ENCODE results near the gene FRMPD4.

FRMPD4 gene

DNA sequence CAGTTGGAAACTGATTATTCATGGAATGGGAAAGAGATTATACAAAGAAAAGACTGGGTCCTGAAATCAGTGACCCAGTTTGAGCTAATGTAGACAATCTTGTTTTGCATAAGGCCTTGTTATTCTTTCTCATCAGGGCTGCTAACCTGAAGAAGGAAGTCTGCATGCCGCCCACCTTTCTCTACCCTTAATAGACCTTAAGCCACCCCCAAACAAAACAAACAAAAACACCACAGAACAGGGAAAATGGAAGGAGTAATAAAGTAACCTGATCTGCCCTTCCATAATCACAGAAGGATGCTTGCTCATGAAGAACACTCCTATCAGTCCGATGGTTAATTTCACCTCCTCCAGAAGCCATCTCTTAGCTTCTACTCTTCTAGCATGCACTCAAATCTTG, 288.1 kb downstream of the FRMPD4 start:
- no peak for DNase-seq

DNA sequence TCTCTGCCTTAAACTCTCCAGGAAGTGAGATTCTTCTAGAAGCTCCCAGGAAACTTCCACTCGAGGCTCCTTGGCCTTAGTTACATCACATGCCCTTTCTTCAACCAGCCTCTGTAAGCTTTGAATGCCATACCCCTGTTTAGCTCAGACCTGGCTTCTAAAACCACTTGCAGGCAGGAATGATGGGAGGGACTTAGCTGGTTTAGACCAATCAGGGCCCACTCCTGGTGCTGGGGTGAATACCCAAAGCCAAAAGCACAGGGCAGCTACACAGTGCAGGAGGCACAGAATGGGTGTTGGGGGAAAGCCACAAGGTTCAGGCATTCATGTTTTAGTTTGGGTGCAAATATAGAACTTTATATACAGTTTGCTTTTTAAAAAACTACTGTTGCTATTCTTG, 296.2 kb downstream of the FRMPD4 start:
- DNase-seq: no peak

DNA sequence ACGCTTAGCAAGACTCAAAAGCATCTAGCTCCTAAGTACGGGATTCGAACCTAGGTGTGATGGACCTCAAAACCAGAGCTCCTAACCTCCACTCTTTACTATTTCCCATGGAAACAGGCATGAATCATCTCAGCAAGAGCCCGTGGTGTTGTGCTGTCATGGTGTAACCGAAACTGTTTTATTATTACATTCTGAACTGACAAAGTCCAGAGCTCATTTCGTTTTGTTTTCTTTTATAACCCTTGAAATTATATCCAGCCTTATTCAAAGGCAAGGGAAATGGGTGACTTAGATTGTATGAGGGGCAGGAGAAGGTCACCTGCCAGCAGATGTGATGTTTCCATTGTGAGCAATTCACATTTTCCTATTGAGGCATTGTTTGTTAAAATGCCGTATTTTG, 301.1 kb downstream of the FRMPD4 start:
- no peak for DNase-seq

DNA sequence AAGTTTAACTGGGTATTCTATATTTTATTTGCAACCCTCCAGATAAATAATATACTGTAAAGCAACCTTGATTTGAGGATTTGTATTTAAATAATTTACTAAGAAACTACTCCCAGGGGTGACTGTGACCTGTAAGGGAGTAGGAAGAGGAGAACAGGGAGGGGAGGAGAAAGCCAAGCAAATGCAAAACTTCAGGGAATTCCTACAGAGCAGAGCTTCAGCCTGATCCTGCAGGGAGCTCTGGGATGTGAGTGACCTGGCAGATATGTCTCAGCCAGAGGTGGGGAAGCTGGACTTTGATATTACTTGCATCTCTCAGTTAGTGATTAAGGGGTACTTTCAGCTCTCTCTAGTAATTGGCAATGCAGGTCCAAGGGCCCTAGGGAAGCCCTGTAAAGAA, 302.0 kb downstream of the FRMPD4 start:
- DNase-seq: no peak

DNA sequence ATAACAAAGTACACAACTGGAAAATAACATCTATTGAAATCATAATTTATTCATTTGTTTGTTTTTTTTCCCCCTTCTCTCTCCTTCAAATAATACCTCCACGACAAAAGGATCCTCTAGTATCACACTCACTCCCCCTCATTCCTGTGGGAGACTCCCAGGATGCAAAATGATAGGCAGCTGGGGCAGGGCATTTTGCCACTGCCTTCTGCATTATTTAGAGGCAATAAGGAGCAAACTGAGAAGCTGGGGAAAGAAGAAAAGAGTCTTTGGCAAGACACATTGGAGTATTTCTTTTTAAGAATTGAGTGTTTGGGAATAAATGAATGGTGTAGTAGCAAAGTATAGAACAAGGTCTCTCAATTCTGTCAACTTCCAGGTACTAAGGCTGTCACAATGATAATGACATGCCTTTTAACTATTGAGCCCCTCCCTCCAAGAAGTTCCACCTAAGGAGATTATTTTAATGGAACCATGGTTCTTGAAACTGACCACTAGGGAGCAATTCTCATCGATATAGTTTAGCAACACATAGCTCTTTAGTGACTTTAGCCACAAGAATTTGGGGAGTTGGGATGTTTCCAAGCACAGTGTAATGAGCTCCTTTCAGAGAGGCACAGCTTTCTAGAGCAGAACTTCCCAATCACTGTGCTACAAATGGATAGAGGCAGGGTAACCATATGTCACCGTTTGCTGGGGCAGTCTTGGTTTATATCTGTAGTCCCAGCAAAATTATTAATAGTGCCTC, 303.3 kb downstream of the FRMPD4 start:
- no peak for DNase-seq

DNA sequence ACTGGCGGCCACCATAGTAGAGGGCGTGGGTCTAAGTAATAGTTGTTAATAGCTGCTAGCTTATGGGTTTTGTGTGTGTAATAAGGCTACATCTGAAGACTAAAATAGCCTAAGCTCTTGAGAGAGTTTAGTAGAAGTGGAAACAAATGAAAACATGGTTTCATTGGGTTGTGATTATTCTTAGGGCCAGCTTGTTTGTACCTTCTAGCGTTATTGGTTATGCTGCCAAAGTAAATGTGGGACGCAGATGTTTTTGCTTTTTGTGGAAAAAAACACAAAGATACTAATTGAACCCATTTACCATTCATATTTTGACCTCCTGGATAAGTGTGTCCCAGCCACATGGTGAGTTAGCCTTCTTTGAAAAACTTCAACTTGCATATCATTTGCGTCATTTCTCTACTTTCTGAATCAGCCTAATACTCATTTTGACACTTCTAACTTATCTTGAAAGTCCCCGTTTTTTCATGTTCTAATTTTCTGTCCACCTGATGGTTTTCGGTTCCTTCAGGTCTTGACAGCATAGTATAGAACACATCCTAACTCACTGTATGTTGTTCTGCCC, 305.3 kb downstream of the FRMPD4 start:
- no peak for DNase-seq

DNA sequence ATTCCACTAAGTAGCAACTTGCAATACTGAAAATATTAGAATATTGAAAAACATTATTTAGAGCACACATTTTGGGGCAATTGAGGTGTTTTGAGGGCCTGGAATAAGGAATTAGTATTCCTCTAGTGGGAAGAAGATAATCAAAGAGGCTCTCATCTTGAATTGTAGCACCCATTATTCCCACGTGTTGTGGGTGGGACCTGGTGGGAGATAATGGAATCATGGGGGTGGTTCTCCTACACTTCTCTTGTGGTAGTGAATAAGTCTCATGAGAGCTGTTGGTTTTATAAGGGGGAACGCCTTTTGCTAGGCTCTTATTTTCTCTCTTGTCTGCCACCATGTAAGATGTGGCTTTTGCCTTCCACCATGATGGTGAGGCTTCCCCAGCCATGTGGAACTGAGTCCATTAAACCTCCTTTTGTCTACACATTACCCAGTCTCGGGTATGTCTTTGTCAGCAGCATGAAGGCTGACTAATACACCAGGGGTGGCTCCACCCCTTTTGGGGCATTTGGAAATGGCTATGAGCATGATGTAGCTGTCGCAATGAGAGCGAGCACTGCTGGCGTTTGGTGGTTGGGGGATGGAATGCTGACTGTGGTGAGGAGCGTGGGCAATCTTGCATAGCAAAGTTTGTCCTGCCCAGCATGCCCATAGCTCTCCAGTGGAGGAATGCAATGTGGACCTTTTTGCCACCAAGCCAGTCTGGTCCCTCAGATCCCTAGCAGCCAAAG, 308.2 kb downstream of the FRMPD4 start:
- DNase-seq: no peak

DNA sequence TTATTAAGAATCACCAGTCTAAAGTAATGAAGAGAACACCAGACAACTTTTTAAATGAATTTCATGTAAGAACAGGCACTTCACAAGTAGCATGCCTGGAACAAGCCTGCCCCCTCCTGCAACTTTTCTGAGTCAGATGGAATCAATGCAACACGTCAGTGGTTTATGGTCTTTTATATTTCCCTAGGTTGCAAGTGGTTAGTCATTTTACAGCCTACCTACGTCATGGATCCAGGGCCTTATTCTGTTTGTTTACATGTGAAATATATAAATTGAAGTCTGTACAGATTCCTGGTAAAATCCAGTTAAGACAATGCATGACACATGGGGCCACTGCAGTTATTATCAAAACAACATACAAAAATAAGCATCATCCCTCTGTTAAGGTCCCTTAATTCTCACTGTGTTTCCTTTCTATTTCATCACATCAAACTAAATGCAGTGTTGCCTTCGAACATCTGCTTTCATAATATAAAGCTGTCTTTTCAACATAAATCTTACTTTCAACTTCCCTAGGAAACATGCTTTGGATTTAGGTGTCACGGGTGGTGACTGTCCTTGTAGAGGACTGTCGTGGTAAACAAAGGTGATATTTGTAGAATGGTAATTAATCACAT, 309.3 kb downstream of the FRMPD4 start:
- no peak for DNase-seq

DNA sequence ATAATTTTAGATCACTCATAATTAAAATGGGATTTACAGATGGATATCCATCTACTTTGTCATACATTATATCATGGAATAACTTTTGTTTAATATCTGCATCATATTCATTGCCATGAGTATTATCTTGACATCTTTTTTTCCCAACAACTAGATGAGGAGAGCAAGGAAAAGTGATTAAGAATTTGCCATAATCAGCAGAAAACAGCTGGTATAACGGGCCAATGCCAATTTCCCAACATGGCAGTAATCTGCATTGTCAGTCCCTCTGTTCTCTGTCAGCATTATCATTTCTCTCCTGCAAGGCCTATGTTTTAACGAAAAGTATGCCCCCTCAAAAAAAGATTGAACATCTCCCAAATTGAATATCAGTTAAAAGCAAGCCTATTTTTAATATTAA, 314.0 kb downstream of the FRMPD4 start:
- no peak for DNase-seq

DNA sequence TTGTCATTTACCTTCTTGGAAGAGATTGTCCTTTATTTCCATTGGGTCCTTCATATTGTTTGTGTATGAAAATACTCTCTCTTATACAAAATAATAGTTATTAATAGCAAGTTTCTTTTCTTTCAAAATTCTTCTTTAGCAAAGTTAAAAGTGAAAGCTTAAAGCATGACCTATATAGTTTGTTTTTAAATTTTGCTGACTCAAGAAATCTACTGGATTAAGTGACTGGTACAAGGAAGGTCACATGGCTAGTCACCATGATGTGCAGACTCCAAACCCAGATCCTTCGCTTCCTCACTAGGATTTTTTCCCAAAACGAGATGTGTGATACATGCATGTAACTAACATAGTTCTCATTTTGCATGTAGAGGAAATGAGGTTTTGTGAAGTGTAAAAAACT, 322.7 kb downstream of the FRMPD4 start:
- DNase-seq: no peak

DNA sequence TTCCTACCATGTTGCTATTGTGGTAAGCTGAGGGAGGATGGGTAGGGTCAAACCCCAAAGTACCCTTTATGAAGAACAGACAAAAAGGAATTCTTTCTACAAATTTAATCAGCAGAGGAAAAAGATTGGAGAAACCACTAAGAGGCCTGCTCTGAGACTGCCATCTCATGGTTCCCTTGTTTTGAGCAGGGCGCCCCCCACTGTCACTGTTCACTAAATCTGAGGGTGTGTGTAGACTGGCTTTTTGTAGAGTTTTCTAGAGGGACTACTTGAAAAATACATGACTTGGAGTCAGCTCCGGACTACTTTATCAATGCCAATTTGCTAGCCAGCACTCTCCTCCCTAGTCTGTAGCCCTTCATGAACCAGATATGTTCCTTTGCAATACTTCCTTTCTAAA, 324.8 kb downstream of the FRMPD4 start:
- no peak for DNase-seq

DNA sequence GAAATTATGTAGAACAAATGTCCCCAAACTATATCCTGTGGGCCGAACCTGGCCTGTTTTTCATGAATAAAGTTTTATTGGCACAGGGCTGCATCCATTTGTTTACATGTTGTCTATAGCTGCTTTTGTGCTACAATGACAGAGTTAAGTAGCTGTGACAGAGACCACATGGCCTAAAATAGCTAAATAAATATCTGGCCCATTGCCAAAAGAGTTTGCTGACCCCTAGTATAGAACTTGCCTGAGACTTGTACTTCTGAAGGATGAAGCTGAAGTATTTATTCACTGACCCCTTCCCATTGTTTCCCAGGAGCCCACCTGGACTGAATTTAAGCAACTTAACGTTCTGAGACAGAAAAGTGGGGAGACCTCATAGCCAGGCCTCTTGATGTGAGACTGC, 325.6 kb downstream of the FRMPD4 start:
- no peak for DNase-seq

DNA sequence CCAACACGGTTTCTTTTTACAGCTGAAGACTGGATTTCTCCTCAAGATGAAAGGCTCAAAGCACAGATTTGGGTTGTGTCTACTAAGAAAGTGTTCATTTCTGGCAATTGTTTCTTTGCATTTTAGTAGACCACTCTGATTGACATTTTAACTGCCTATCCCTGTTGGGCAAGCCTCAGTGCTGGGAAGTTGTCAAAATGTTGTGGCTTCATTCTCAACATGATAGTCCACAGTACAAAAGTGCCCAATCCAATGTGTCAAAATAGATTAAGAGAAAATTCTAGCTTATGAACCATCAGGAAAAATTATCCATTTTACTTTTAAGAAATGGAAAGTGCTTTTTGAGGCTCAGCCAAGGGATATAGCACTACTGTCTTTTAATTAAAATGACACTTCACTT, 329.0 kb downstream of the FRMPD4 start:
- DNase-seq: no peak

DNA sequence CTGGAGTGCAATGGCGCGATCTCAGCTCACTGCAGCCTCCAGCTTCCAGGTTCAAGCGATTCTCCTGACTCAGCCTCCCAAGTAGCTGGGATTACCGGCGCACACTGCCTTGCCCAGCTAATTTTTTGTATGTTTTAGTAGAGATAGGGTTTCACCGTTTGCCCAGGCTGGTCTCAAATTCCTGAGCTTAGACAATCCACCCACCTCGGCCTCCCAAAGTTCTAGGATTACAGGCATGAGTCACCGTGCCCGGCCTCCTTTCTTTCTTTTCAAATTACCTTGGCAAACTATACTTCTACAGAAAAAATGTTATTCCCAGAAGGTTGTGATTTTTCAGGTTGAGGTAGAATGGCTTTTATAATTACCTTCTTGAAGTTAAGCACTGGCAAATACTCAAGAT, 331.0 kb downstream of the FRMPD4 start:
- no peak for DNase-seq

DNA sequence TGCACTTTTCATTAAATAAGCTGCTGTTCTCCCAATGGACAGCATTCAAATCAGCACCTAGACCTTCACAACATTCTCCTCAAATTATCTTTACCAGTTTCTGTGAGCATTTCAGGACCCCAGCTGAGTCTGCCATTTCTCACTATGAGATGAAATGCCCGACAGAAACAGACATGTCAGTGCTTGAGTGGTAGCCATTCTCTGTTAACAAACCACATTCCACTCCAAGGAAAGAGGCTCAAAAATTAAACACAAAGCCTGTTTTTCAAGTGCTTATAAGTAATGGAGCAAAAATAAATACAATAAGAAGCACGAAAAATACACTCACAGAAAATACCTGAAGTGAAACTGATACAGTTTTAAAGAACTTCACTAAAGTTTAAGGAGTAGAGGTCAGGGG, 332.8 kb downstream of the FRMPD4 start:
- DNase-seq: no peak

DNA sequence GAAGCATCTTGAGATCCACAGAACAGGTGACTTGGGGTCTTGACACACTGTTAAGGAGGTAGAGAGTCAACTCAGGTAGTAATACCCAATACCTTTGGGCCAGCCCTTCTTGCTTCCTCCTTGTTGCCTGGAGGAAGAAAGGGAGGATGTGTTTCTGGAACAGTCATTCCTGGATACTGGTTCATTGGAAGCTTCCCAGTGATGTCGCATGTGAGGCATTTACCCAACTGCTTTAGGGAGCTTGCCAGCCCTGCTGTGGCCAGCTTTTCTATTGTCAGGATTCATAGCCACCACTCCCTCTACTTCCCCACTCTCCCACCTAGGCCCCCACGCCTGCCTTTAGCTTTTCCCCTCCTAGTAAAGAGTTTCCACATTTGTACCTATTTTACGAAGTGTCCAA, 342.7 kb downstream of the FRMPD4 start:
- DNase-seq: no peak

DNA sequence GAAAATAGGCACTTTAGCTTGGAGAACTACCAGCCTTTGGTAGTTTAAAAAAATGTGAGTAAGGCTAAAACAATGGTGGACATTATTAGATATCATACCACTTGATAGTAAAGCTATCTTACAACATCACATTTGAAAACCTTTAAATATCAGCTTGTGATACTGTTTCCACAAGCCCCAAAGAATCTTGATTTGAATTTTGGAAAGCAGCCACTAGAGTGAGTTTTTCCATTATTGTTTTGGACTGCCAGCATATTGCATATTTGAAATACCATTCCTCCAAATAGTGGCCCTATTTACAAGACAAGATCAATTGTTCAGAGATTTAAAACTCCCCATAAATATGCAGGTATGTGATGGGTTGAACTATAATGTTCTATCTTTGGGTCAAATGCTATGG, 349.9 kb downstream of the FRMPD4 start:
- DNase-seq: no peak

DNA sequence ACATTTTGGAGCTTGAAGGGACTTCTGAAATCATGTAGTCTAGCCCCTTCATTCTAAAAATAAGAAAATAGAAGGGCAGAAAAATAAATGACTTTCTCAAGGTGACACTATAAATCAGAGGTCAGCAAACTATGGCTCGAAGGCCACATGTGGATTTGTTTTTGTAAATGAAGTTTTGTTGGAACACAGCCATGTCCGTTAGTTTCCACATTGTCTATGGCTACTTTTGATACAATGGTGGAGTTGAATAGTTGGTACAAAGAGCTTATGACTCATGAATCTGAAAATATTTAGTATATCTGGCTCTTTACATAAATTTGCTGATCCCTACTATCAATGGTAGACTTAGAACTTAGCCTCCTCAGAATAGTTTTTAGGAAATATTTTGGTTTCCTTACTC, 350.5 kb downstream of the FRMPD4 start:
- DNase-seq: no peak

DNA sequence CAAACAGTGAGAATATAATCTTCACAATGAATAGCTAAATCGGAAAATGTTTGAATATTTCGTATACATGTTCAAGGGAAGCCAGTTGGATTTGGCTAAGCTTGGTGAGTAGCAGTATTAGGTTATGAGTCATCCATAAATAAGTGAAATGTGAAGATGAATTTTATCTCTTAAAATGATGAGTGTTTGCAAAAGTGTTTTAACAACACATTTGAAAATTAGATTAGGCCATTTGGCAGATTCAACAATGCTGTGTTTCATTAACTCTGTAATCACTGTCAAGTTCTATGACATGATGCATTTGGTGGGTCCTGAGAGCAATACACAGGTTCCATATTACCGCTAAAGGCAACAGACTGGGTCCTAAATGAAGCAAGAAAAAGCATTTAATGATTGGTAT, 351.1 kb downstream of the FRMPD4 start:
- DNase-seq: no peak

DNA sequence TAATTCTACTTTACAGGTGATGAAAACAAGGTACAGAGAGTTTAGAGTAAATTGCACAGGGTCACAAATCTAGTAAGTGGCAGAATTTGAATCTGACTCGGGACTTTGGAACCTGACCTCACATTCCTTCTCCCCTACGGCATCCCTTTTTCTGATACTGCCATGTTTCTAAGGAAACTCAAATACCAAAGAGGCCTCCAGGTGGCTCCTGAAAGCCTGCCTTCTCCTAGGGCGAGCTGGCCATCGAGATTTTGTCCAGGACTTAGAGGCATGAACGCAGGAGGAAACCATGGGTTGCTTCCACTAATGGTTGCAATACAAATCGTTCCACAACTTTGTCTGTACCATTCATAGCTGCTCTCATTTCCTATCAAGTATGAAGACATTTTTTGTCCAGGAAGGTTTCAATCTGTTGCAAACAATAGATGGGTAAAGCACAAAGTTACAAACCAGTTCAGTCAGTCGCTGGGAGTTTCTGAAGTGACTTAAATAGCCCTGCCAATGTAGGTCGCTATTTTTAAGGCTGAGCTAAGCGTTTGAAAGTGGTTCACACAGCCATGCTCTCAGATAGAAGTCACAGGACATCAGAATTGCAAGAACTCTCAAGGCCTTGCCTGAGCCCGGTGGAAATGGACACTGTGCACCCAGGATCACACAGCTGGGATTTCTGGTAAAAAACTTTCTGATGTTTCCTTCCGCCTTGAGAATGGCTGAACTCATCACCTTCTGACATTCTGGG, 356.3 kb downstream of the FRMPD4 start:
- no peak for DNase-seq

DNA sequence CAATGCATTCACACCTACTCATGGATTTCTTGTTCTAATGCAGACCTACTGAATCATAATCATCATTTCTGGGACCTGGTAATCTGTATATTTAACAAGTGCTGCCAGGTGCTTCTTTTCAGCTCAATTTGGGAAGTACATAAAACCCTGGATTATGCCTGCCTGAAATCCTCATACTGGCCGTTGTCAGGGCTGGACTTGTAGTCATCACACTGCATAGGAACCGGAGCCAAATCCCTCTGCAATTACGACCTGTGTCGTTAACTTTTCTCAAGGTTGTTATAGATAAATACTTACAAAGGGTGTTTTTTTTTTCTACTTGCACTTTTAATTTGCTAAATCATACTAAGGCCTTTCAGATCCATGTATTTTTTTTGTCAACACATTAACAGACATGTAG, 358.1 kb downstream of the FRMPD4 start:
- no peak for DNase-seq
